Neural cell (in vitro differentiated cells): Measurements from ENCODE around the gene CCDC136.

Experiments used
- CTCF ChIP-seq: fragments of 450-650 bp; IDR thresholded peaks from 2 replicates; pipeline ENCODE4 v1.5.1; 2014; ENCODE audit warnings: antibody characterized with exemption, mild to moderate bottlenecking, moderate library complexity; ENCODE audit not compliant: poor library complexity, severe bottlenecking
- EP300 ChIP-seq: fragments of 450-650 bp; conservative IDR thresholded peaks from 2 replicates; pipeline ENCODE4 v1.6.1; 2014; ENCODE audit warnings: antibody characterized with exemption, mild to moderate bottlenecking, moderate library complexity; ENCODE audit not compliant: poor library complexity, severe bottlenecking
- EZH2 ChIP-seq: fragments of 200-600, 300-800 bp; shearing (Covaris generic), sonication (generic); IDR thresholded peaks from 2 replicates; pipeline ENCODE4 v1.6.1; 2014; ENCODE audit warnings: antibody characterized with exemption, low read length, borderline replicate concordance, mild to moderate bottlenecking; ENCODE audit not compliant: insufficient read depth, poor library complexity, severe bottlenecking
- MXI1 ChIP-seq: fragments of 450-650 bp; conservative IDR thresholded peaks from 2 replicates; pipeline ENCODE4 v1.6.1; 2014; ENCODE audit warnings: antibody characterized with exemption, mild to moderate bottlenecking; ENCODE audit not compliant: poor library complexity, severe bottlenecking
- RAD21 ChIP-seq: fragments of 450-650 bp; conservative IDR thresholded peaks from 2 replicates; pipeline ENCODE4 v1.6.1; 2014; ENCODE audit warnings: antibody characterized with exemption, mild to moderate bottlenecking, moderate library complexity
- REST ChIP-seq: IDR thresholded peaks from 2 replicates; pipeline ENCODE4 v1.6.1; 2012; ENCODE audit warnings: borderline replicate concordance
- SMC3 ChIP-seq: fragments of 450-650 bp; conservative IDR thresholded peaks from 2 replicates; pipeline ENCODE4 v1.6.1; 2014; ENCODE audit warnings: antibody characterized with exemption, mild to moderate bottlenecking, moderate library complexity; ENCODE audit not compliant: poor library complexity
- TAF1 ChIP-seq: IDR thresholded peaks from 2 replicates; pipeline ENCODE4 v1.6.1; 2012; ENCODE audit warnings: low read depth

GRCh38 chr7:128852537-128853254, 60.9 kb downstream of the CCDC136 start:
- TF ChIP-seq CTCF (no peak), REST (no peak), EZH2 (no peak), MXI1 (no peak), TAF1 (no peak), EP300 (no peak), SMC3 (no peak), RAD21 (no peak)
